WTC11 (cell line): Measurements from ENCODE around the gene LZTS2.

Source experiments
- ARID4B ChIP-seq: sonication (generic); formaldehyde crosslinking; IDR thresholded peaks from 2 replicates; pipeline ENCODE4 v1.8.0; 2023; ENCODE audit warnings: missing genetic modification reagents, mild to moderate bottlenecking, borderline replicate concordance
- FOXJ3 ChIP-seq: sonication (generic); formaldehyde crosslinking; IDR thresholded peaks from 2 replicates; pipeline ENCODE4 v1.9.0; 2021; ENCODE audit warnings: missing genetic modification reagents, mild to moderate bottlenecking, borderline replicate concordance
- HMGXB4 ChIP-seq: sonication (generic); formaldehyde crosslinking; IDR thresholded peaks from 2 replicates; pipeline ENCODE4 v1.8.1; 2023; ENCODE audit warnings: mild to moderate bottlenecking, moderate library complexity, missing genetic modification reagents
- NR1H2 ChIP-seq: sonication (generic); formaldehyde crosslinking; IDR thresholded peaks from 2 replicates; pipeline ENCODE4 v1.9.0; 2021; ENCODE audit warnings: mild to moderate bottlenecking, moderate library complexity, missing genetic modification reagents
- SMAD4 ChIP-seq: sonication (generic); formaldehyde crosslinking; IDR thresholded peaks from 2 replicates; pipeline ENCODE4 v1.8.0; 2022; ENCODE audit warnings: mild to moderate bottlenecking, missing genetic modification reagents
- SP1 ChIP-seq: sonication (generic); formaldehyde crosslinking; conservative IDR thresholded peaks from 2 replicates; pipeline ENCODE4 v1.8.1; 2022; ENCODE audit warnings: missing genetic modification reagents
- TEAD4 ChIP-seq: sonication (generic); formaldehyde crosslinking; IDR thresholded peaks from 2 replicates; pipeline ENCODE4 v1.8.0; 2022; ENCODE audit warnings: mild to moderate bottlenecking, missing genetic modification reagents
- ZNF416 ChIP-seq: fragments of 250-450 bp; sonication (Bioruptor Pico); IDR thresholded peaks from 2 replicates; pipeline ENCODE4 v1.9.0; 2021; ENCODE audit warnings: mild to moderate bottlenecking, inconsistent platforms
- TF ChIP-seq, protein P1 (sequence below): fragments of 250-450 bp; sonication (Bioruptor Pico); IDR thresholded peaks from 2 replicates; pipeline ENCODE4 v1.9.0; 2021; ENCODE audit warnings: mild to moderate bottlenecking
- TF ChIP-seq, protein P2 (sequence below): sonication (generic); formaldehyde crosslinking; IDR thresholded peaks from 2 replicates; pipeline ENCODE4 v1.8.0; 2022; ENCODE audit warnings: mild to moderate bottlenecking, missing genetic modification reagents
- TF ChIP-seq, protein P3 (sequence below): fragments of 200-600 bp; IDR thresholded peaks from 2 replicates; pipeline ENCODE4 v1.8.0; 2022; ENCODE audit warnings: antibody characterized with exemption
- TF ChIP-seq, protein P4 (sequence below): sonication (generic); formaldehyde crosslinking; IDR thresholded peaks from 2 replicates; pipeline ENCODE4 v1.8.0; 2022; ENCODE audit warnings: mild to moderate bottlenecking, missing genetic modification reagents

GRCh38 chr10:101006593-101007098 is 7.0 kb downstream of the LZTS2 start:
- TF ChIP-seq, protein P1, sequence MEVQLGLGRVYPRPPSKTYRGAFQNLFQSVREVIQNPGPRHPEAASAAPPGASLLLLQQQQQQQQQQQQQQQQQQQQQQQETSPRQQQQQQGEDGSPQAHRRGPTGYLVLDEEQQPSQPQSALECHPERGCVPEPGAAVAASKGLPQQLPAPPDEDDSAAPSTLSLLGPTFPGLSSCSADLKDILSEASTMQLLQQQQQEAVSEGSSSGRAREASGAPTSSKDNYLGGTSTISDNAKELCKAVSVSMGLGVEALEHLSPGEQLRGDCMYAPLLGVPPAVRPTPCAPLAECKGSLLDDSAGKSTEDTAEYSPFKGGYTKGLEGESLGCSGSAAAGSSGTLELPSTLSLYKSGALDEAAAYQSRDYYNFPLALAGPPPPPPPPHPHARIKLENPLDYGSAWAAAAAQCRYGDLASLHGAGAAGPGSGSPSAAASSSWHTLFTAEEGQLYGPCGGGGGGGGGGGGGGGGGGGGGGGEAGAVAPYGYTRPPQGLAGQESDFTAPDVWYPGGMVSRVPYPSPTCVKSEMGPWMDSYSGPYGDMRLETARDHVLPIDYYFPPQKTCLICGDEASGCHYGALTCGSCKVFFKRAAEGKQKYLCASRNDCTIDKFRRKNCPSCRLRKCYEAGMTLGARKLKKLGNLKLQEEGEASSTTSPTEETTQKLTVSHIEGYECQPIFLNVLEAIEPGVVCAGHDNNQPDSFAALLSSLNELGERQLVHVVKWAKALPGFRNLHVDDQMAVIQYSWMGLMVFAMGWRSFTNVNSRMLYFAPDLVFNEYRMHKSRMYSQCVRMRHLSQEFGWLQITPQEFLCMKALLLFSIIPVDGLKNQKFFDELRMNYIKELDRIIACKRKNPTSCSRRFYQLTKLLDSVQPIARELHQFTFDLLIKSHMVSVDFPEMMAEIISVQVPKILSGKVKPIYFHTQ (CRISPR knock-in tag): no peak
- TF ChIP-seq, protein P2, sequence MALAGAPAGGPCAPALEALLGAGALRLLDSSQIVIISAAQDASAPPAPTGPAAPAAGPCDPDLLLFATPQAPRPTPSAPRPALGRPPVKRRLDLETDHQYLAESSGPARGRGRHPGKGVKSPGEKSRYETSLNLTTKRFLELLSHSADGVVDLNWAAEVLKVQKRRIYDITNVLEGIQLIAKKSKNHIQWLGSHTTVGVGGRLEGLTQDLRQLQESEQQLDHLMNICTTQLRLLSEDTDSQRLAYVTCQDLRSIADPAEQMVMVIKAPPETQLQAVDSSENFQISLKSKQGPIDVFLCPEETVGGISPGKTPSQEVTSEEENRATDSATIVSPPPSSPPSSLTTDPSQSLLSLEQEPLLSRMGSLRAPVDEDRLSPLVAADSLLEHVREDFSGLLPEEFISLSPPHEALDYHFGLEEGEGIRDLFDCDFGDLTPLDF: no peak
- TF ChIP-seq, protein P3, sequence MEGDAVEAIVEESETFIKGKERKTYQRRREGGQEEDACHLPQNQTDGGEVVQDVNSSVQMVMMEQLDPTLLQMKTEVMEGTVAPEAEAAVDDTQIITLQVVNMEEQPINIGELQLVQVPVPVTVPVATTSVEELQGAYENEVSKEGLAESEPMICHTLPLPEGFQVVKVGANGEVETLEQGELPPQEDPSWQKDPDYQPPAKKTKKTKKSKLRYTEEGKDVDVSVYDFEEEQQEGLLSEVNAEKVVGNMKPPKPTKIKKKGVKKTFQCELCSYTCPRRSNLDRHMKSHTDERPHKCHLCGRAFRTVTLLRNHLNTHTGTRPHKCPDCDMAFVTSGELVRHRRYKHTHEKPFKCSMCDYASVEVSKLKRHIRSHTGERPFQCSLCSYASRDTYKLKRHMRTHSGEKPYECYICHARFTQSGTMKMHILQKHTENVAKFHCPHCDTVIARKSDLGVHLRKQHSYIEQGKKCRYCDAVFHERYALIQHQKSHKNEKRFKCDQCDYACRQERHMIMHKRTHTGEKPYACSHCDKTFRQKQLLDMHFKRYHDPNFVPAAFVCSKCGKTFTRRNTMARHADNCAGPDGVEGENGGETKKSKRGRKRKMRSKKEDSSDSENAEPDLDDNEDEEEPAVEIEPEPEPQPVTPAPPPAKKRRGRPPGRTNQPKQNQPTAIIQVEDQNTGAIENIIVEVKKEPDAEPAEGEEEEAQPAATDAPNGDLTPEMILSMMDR: no peak
- TF ChIP-seq HMGXB4 (CRISPR knock-in tag) (no peak), TEAD4 (no peak), ZNF416 (CRISPR knock-in tag) (no peak), SMAD4 (CRISPR knock-in tag) (no peak), SP1 (CRISPR knock-in tag) (no peak), NR1H2 (CRISPR knock-in tag) (no peak), FOXJ3 (CRISPR knock-in tag) (no peak), ARID4B (no peak)
- TF ChIP-seq, protein P4, sequence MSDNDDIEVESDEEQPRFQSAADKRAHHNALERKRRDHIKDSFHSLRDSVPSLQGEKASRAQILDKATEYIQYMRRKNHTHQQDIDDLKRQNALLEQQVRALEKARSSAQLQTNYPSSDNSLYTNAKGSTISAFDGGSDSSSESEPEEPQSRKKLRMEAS: no peak
